ENCODE results near the gene TSPAN15. TPM values are rescaled to one million over a fixed set of nuclear protein-coding genes. Genes with fewer than 3 reads are reported as not detected.

TSPAN15 gene
- total and polyA plus RNA-seq, 2 donors (not counting 1 experiment from before 2014, with no cell fraction given) = 0.56 to 2.6 TPM

- Histone ChIP-seq H2AFZ (ENCODE audit: low read length) (no peak overlapping the region), H3K4me3 (replicated peaks in 1 of 4; ENCODE audit: control extremely low read depth in 1 of 4, insufficient read depth in 1 of 4, low read depth in 3 of 4, low read length in 4 of 4) (no peak overlapping the region), H3K27ac (ENCODE audit: insufficient read depth, low read length) (no peak overlapping the region), H3K27me3 (ENCODE audit: control insufficient read depth, insufficient read depth, low read length) (peaks cover 13% of the 10 kb centered on the region), H3K79me2 (ENCODE audit: control insufficient read depth, insufficient read depth, low read length) (no peaks in the 10 kb centered on the region), H3K36me3 (ENCODE audit: control insufficient read depth, insufficient read depth, low read length) (no peaks in the 10 kb centered on the region), H4K20me1 (ENCODE audit: control insufficient read depth, extremely low read depth, insufficient read depth, low read length) (no peaks in the 10 kb centered on the region), H3K9ac (ENCODE audit: insufficient read depth, low read length) (no peak overlapping the region), H3K4me1 (ENCODE audit: control insufficient read depth, extremely low read depth, insufficient read depth, low read length) (peaks cover 3% of the 10 kb centered on the region), H3K9me3 (ENCODE audit: control insufficient read depth, insufficient read depth, low read depth, low read length) (no peaks in the 10 kb centered on the region), H3K4me2 (ENCODE audit: extremely low read depth, insufficient read depth, low read length) (no peak overlapping the region)
- no peak for DNase-seq (ENCODE audit: low read depth in 2 of 2)
- TF ChIP-seq EZH2 (IDR thresholded peaks at IDR 0.05; ENCODE audit: low read length, missing control alignments) = no peak
- TF ChIP-seq CTCF (conservative IDR thresholded peaks at IDR 0.05 in 1 of 2, IDR thresholded peaks at IDR 0.05 in 1 of 2; ENCODE audit: low read depth in 1 of 2, low read length in 2 of 2) = no peak
Measured at GRCh38 chr10:69472142-69472541, 20.9 kb downstream of the TSPAN15 start.

GRCh38 chr10:69472544-69472943 is 21.3 kb downstream of the TSPAN15 start:
- Histone ChIP-seq H3K4me3 (replicated peaks in 1 of 4; ENCODE audit: control extremely low read depth in 1 of 4, insufficient read depth in 1 of 4, low read depth in 3 of 4, low read length in 4 of 4) (no peak overlapping the region), H3K27me3 (ENCODE audit: control insufficient read depth, insufficient read depth, low read length) (peaks cover 13% of the 10 kb centered on the region), H3K9me3 (ENCODE audit: control insufficient read depth, insufficient read depth, low read depth, low read length) (no peaks in the 10 kb centered on the region), H3K4me1 (ENCODE audit: control insufficient read depth, extremely low read depth, insufficient read depth, low read length) (peaks cover 3% of the 10 kb centered on the region), H3K36me3 (ENCODE audit: control insufficient read depth, insufficient read depth, low read length) (no peaks in the 10 kb centered on the region), H2AFZ (ENCODE audit: low read length) (no peak overlapping the region), H3K4me2 (ENCODE audit: extremely low read depth, insufficient read depth, low read length) (no peak overlapping the region), H4K20me1 (ENCODE audit: control insufficient read depth, extremely low read depth, insufficient read depth, low read length) (no peaks in the 10 kb centered on the region), H3K79me2 (ENCODE audit: control insufficient read depth, insufficient read depth, low read length) (no peaks in the 10 kb centered on the region), H3K9ac (ENCODE audit: insufficient read depth, low read length) (no peak overlapping the region), H3K27ac (ENCODE audit: insufficient read depth, low read length) (no peak overlapping the region)
- DNase-seq (ENCODE audit: low read depth in 2 of 2) = no peak
- TF ChIP-seq CTCF (conservative IDR thresholded peaks at IDR 0.05 in 1 of 2, IDR thresholded peaks at IDR 0.05 in 1 of 2; ENCODE audit: low read depth in 1 of 2, low read length in 2 of 2) = no peak
- TF ChIP-seq EZH2 (IDR thresholded peaks at IDR 0.05; ENCODE audit: low read length, missing control alignments) = no peak

- no peak overlapping the region for H3K9ac ChIP-seq (ENCODE audit: insufficient read depth, low read length)
- no peaks in the 10 kb centered on the region for H3K36me3 ChIP-seq (ENCODE audit: control insufficient read depth, insufficient read depth, low read length)
- no peaks in the 10 kb centered on the region for H3K79me2 ChIP-seq (ENCODE audit: control insufficient read depth, insufficient read depth, low read length)
- no peaks in the 10 kb centered on the region for H3K9me3 ChIP-seq (ENCODE audit: control insufficient read depth, insufficient read depth, low read depth, low read length)
- peaks cover 3% of the 10 kb centered on the region for H3K4me1 ChIP-seq (ENCODE audit: control insufficient read depth, extremely low read depth, insufficient read depth, low read length)
- TF ChIP-seq CTCF (conservative IDR thresholded peaks at IDR 0.05 in 1 of 2, IDR thresholded peaks at IDR 0.05 in 1 of 2; ENCODE audit: low read depth in 1 of 2, low read length in 2 of 2) (no peak), EZH2 (IDR thresholded peaks at IDR 0.05; ENCODE audit: low read length, missing control alignments) (no peak)
- DNase-seq (ENCODE audit: low read depth in 2 of 2) = no peak
- H4K20me1 ChIP-seq (ENCODE audit: control insufficient read depth, extremely low read depth, insufficient read depth, low read length) = no peaks in the 10 kb centered on the region
- no peak overlapping the region for H2AFZ ChIP-seq (ENCODE audit: low read length)
- H3K27me3 ChIP-seq (ENCODE audit: control insufficient read depth, insufficient read depth, low read length) = peaks cover 13% of the 10 kb centered on the region
- no peak overlapping the region for H3K4me2 ChIP-seq (ENCODE audit: extremely low read depth, insufficient read depth, low read length)
- H3K27ac ChIP-seq (ENCODE audit: insufficient read depth, low read length) = no peak overlapping the region
- no peak overlapping the region for H3K4me3 ChIP-seq (replicated peaks in 1 of 4; ENCODE audit: control extremely low read depth in 1 of 4, insufficient read depth in 1 of 4, low read depth in 3 of 4, low read length in 4 of 4)
Measured at GRCh38 chr10:69473304-69473990, 22.2 kb downstream of the TSPAN15 start.
